ENCODE measurements around the gene EXOC7.

DNA sequence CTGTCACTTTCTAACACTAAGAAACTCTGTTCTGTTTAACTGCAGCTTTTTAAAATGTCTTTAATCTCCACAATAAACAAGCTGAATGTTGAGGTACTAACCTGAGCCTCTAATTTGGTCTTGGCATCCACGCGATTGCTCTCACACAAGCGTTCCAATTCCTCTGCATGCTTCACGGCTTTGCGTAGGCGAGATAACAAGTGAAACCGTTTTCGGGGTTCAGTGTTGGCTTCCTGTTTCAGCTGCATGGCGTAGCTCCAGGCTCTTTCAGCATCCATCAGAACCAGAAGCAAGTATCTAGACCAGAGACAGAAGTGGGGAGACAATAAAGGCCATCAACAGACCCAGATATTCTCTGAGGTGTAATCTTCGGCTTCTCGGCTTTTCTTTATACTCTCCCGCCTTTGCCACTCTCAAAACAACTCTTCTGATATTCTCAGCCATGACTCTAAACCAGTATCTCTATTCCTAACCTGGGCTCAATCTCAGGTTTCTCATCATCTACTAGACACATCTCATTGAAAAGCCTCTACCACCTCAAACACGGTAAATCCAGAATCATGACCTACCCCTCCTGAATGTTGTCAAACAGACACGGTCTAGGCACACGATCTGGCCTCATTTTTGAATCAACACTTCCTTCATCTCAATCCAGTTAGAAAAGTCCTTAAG, 39.6 kb downstream of the EXOC7 start:
- TF ChIP-seq, protein P1, sequence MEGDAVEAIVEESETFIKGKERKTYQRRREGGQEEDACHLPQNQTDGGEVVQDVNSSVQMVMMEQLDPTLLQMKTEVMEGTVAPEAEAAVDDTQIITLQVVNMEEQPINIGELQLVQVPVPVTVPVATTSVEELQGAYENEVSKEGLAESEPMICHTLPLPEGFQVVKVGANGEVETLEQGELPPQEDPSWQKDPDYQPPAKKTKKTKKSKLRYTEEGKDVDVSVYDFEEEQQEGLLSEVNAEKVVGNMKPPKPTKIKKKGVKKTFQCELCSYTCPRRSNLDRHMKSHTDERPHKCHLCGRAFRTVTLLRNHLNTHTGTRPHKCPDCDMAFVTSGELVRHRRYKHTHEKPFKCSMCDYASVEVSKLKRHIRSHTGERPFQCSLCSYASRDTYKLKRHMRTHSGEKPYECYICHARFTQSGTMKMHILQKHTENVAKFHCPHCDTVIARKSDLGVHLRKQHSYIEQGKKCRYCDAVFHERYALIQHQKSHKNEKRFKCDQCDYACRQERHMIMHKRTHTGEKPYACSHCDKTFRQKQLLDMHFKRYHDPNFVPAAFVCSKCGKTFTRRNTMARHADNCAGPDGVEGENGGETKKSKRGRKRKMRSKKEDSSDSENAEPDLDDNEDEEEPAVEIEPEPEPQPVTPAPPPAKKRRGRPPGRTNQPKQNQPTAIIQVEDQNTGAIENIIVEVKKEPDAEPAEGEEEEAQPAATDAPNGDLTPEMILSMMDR (IDR thresholded peaks at IDR 0.05; ENCODE audit: control extremely low read depth in 1 of 3, insufficient read depth in 1 of 3, low read depth in 1 of 3, low read length in 3 of 3) = no peak
- TF ChIP-seq POLR2A (IDR thresholded peaks at IDR 0.05; ENCODE audit: control extremely low read depth in 1 of 2, low read depth in 2 of 2, low read length in 2 of 2) (no peak), POLR2AphosphoS5 (IDR thresholded peaks at IDR 0.05; ENCODE audit: low read depth, low read length) (no peak), PHF8 (conservative IDR thresholded peaks at IDR 0.05; ENCODE audit: low read depth, low read length) (no peak), CHD2 (IDR thresholded peaks at IDR 0.05; ENCODE audit: low read length) (no peak)

Measured in H1 (cell line).